NCI-H748 (cell line): ENCODE measurements around the gene LDB1.

Source experiments
- DNase-seq: peaks from one replicate; lab custom pipeline; 2025; ENCODE audit not compliant: unreplicated experiment; lab: John Stamatoyannopoulos, UW

Gene LDB1

GRCh38 chr10:102113261-102113955 is 6.8 kb downstream of the LDB1 start:
- no peak for DNase-seq

DNA sequence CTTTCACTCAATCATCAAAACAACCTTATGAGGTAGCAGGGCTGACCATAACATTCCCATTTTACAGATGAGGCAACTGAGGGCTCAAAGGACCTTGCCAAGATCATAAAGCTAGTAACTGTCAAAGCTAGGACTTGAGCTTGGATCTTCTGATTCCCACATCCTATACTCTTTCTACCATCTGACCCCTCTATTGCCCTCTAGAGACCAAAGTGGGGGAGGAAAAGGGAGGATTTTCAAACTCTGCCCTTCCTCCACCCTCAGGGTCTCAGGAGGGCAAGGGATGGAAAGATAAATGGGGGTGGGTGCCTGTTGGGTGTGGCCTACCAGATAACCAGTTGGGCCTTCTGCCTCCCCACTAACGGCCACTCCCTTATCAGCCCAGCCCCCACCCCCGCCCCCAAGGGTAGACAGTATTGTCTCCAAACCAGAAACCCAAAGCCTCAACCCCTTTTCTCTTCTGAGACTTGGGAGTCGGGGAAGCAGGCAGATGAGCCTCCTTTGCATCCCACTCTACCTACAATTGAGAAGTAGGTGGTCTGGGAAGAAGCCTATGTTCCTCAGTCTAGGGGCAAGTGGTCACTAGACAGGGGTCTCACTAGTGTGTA is 7.9 kb downstream of the LDB1 start:
- no peak for DNase-seq

- DNase-seq = no peak
Measured at GRCh38 chr10:102111276-102111675, 8.9 kb downstream of the LDB1 start.

- no peak for DNase-seq
Measured at GRCh38 chr10:102109166-102110116, 10.7 kb downstream of the LDB1 start.

- no peak for DNase-seq
Measured at GRCh38 chr10:102106998-102107397, 13.2 kb downstream of the LDB1 start.

- no peak for DNase-seq
Measured at GRCh38 chr10:102102421-102102820, 17.7 kb downstream of the LDB1 start.

- DNase-seq = no peak
Measured at GRCh38 chr10:102101152-102101551, 19.0 kb downstream of the LDB1 start.

- no peak for DNase-seq
Measured at GRCh38 chr10:102096449-102096848, 23.7 kb downstream of the LDB1 start.

- DNase-seq = no peak
Measured at GRCh38 chr10:102090772-102091171, 29.4 kb downstream of the LDB1 start.

- no peak for DNase-seq
Measured at GRCh38 chr10:102086196-102086595, 34.0 kb downstream of the LDB1 start.

DNA sequence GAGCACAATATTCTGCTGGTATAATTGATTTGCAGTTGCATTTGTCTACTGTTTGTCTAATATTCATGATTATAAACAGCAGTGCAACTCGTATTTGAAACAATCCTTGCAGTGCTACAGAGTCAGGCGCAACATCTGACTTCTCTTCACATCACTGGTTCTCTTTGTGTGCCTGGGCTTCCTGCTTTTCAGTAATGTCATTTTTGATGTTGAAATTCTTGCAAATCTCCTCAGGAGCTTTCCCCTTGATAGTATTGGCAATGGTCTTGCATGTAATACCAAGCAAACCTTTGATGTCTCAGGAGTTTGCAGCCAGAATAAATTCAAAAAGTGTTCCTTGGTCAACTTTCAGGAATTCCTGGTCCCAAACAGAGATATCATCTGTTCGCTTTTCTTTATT is 34.8 kb downstream of the LDB1 start:
- DNase-seq = no peak

DNA sequence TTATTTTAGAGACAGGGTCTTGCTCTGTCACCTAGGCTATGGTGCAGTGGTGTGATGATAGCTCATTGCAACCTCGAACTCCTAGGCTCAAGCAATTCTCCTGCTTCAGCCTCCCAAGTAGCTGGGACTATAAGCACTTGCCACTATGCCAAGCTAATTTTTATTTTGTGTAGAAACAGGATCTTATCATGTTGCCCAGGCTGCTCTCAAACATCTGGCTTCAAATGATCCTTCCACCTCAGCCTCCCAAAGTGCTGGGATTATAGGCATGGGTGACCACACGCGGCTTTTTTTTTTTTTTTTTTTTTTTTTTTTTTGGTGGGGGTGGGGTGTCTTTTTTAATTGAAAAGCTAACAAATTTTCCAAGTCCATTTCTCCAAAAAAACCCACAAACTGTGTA is 36.6 kb downstream of the LDB1 start:
- no peak for DNase-seq

GRCh38 chr10:102072673-102073527 is 47.3 kb downstream of the LDB1 start:
- peak; percentile 68 for DNase-seq

DNA sequence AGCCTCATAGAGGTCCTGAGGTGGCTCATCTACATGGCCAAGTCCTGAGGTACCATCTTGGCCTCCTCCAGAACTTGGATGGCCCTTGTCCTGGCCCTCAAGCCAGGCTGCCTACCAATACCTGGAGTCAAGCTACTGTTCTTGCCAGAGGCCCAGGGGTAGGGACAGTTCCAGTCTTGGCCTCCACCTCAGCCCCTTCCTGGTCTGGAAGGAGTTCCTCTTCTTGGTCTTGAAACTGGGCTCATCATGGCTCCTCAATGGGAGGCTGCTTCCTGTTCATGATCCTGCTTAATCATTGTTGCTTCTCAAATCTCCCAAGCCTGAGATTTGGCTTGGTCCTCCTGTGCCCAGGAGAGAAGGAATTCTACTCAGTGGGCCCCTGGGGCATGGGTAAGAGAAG is 51.1 kb downstream of the LDB1 start:
- DNase-seq = no peak

- peak; percentile 55 for DNase-seq
Measured at GRCh38 chr10:102068216-102068615, 52.0 kb downstream of the LDB1 start.

- no peak for DNase-seq
Measured at GRCh38 chr10:102067091-102067916, 52.9 kb downstream of the LDB1 start.

DNA sequence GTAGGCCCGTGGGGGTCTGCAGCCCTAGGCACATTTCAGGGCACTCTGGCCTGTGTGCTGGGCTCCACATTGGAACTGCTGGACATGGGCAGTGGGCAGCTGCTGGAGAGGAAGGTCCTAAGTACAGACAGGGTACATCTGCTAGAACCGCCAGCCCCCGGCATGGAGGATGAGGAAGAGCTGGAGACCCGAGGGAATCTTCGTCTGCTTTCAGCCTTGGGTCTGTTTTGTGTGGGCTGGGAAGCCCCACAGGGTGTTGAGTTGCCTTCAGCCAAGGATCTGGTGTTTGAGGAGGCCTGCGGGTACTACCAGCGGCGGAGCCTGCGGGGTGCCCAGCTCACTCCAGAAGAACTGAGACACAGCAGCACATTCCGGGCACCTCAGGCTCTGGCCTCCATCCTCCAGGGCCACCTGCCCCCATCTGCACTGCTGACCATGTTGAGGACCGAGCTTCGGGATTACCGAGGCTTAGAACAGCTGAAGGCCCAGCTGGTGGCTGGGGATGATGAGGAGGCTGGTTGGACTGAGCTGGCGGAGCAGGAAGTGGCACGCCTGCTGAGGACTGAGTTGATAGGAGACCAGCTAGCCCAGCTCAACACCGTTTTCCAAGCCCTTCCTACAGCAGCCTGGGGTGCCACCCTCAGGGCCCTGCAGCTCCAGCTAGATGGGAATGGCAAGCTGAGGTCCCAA is 53.6 kb downstream of the LDB1 start:
- DNase-seq = no peak

DNA sequence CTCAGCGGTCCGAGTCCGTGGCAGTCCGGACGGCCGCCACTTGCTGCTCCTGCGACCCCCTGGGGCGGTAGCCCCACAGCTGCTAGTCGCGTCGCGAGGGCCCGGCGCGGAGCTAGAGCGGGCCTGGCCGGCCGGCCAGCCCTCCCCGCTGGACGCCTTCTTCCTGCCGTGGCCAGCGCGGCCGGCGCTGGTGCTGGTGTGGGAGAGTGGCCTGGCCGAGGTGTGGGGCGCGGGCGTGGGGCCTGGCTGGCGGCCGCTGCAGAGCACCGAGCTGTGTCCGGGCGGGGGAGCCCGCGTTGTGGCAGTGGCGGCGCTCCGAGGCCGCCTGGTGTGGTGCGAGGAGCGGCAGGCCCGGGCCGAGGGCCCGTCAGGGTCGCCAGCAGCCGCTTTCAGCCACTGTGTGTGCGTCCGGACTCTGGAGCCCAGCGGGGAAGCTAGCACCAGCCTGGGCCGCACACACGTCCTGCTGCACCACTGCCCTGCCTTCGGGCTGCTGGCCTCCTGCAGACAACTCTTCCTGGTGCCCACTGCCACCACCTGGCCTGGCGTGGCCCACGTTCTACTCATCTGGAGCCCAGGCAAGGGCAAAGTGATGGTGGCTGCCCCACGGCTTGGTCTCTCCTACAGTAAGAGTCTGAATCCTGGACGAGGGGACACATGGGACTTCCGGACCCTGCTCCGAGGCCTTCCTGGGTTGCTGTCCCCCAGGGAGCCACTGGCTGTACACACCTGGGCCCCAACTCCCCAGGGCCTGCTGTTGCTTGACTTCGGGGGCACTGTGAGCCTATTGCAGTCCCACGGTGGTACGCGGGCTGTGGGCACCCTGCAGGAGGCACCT is 54.4 kb downstream of the LDB1 start:
- peak; percentile 46 for DNase-seq
